K562 (cell line): ENCODE data around the gene PRKCSH. TPM values are rescaled to one million over a fixed set of nuclear protein-coding genes. Genes with fewer than 3 reads are reported as not detected.

Experiments
- ATF2 ChIP-seq: sonication (generic); formaldehyde crosslinking; IDR thresholded peaks from 2 replicates; pipeline ENCODE4 v1.8.1; 2022; ENCODE audit warnings: missing genetic modification reagents
- CLOCK ChIP-seq: fragments of 250-450 bp; sonication (Bioruptor Pico); IDR thresholded peaks from 2 replicates; pipeline ENCODE4 v1.4.0; 2020; ENCODE audit warnings: mild to moderate bottlenecking, moderate library complexity, borderline replicate concordance
- E2F6 ChIP-seq, 2 experiments: IDR thresholded peaks; 2 replicates each; pipeline ENCODE4 v1.6.1; 2011; ENCODE audit warnings: borderline replicate concordance in 1 of 2, control low read depth in 1 of 2, low read depth in 1 of 2, low read length in 1 of 2, mild to moderate bottlenecking in 1 of 2, mixed read lengths in 1 of 2, moderate library complexity in 1 of 2; ENCODE audit not compliant: insufficient read depth in 1 of 2, insufficient read length in 1 of 2, poor library complexity in 1 of 2, severe bottlenecking in 1 of 2; ENCODE audit errors: extremely low read depth in 1 of 2
- EWSR1 ChIP-seq: fragments of 450-650 bp; IDR thresholded peaks from 2 replicates; pipeline ENCODE4 v1.6.1; 2018; ENCODE audit warnings: borderline replicate concordance, mild to moderate bottlenecking, low read depth, moderate library complexity; ENCODE audit not compliant: partially characterized antibody
- FOXK2 ChIP-seq, 2 experiments: fragments of 450-650 bp; IDR thresholded peaks in 1 of 2; conservative IDR thresholded peaks in 1 of 2; 2 replicates each; pipeline ENCODE4 v1.6.1; 2016; ENCODE audit warnings: low read depth in 2 of 2, mild to moderate bottlenecking in 1 of 2
- HNRNPLL ChIP-seq: fragments of 200-400 bp; formaldehyde crosslinking; IDR thresholded peaks from 2 replicates; pipeline ENCODE4 v1.6.1; 2017; ENCODE audit warnings: low read length, low read depth, mild to moderate bottlenecking; ENCODE audit not compliant: poor library complexity, severe bottlenecking
- PATZ1 ChIP-seq: fragments of 250-450 bp; sonication (Bioruptor Pico); IDR thresholded peaks from 2 replicates; pipeline ENCODE4 v1.5.0; 2020; ENCODE audit warnings: mild to moderate bottlenecking, borderline replicate concordance
- RBM14 ChIP-seq: fragments of 200-400 bp; formaldehyde crosslinking; IDR thresholded peaks from 2 replicates; pipeline ENCODE4 v1.6.1; 2018; ENCODE audit warnings: low read depth, mild to moderate bottlenecking, low read length, moderate library complexity, borderline replicate concordance; ENCODE audit not compliant: insufficient read depth
- RFX5 ChIP-seq: IDR thresholded peaks from 2 replicates; pipeline ENCODE4 v1.6.1; 2011; ENCODE audit warnings: low read depth, mild to moderate bottlenecking, improper control_type of control experiment, low read length
- SMAD2 ChIP-seq: fragments of 150-350 bp; IDR thresholded peaks from 2 replicates; pipeline ENCODE4 v1.6.1; 2014; ENCODE audit warnings: low read depth, mild to moderate bottlenecking, low read length
- TAF9B ChIP-seq: fragments of 450-650 bp; IDR thresholded peaks from 2 replicates; pipeline ENCODE4 v1.6.1; 2018; ENCODE audit warnings: mild to moderate bottlenecking; ENCODE audit not compliant: partially characterized antibody
- polyA plus RNA-seq, 8 experiments: library from polyadenylated mRNA; depleted of rRNA in 4 of 8; stranded (reverse) in 5 of 8; unstranded in 3 of 8; fragments of >200 nt; fragmentation: Nextera tagmentation in 2 of 8; fragmentation: Illumina TruSeq in 1 of 8; extraction: Ambion mirVana in 2 of 8; extraction: Trizol in 1 of 8; gene quantifications; 2 replicates each; pipeline versions ENCODE4 v1.2.1 to v1.2.3, GENCODE V29; 2011 to 2014; ENCODE audit warnings: inconsistent platforms in 1 of 8, missing spikeins in 1 of 8
- total RNA-seq, 7 experiments: library from RNA; depleted of rRNA in 6 of 7; stranded (reverse); fragments of >200 nt in 6 of 7; fragmentation: Illumina TruSeq in 2 of 7; extraction: Trizol in 2 of 7; gene quantifications; 2 replicates each; pipeline versions ENCODE4 v1.2.1 to v1.2.3, GENCODE V29; 2011 to 2021; ENCODE audit warnings: low replicate concordance in 1 of 7
- TF ChIP-seq, protein P1 (sequence below): IDR thresholded peaks from 2 replicates; pipeline ENCODE4 v1.6.1; 2016; ENCODE audit warnings: missing genetic modification characterization, missing compliant biosample characterization

Gene PRKCSH
- total and polyA plus RNA-seq, 9 of the 15 experiments (the other 6 are each of a cell fraction or from before 2014, with no cell fraction given), result 2.3 to 297 (median 48.1) TPM

DNA sequence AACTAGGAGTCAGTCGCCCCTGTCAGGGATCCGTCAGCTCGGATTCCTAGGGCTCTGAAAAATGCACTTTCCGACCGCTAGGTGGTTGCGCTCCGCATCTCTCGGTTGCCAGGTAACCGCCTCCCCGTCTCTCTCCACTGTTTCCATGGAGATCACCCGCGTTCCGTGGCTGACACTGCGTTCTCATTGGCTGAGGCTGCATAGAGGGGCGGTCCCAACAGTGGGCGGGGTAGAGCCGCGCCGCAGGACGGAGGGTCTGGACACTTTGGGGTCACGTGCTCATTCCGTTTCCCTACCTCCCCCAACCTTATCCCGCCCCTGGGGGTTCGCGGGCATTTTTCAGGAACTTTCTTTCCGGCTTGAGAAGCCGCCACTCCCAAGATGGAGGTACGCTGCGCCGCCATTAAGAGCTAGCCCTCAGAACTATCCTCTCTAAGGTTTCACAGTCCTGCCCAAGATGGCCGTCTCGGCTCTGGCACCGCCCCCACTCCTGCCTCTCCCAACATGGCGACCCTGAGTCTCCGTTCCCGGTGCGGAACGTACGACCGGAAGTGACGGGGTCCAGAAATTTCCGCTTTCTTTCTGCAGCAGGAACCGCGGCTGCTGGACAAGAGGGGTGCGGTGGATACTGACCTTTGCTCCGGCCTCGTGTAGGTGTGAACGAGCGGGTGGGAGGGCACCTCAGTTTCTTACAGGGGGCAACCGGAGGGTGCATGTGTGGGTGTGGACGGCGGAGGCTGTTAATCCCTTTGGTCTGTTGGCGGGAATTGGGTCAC lies at the start of gene PRKCSH, which contains the start of gene ODAD3 (continued):
- peak in 1 of 2 experiments; percentile 16; a peak in 2 of 4 replicates for TF ChIP-seq FOXK2 (conservative IDR thresholded peaks at IDR 0.05 in 1 of 2, IDR thresholded peaks at IDR 0.05 in 1 of 2; ENCODE audit: low read depth in 2 of 2)
- TF ChIP-seq SMAD2, result no peak
- TF ChIP-seq EWSR1, result no peak
- TF ChIP-seq CLOCK (CRISPR knock-in tag), result no peak
- no peak for TF ChIP-seq TAF9B
- no peak for TF ChIP-seq RFX5
- TF ChIP-seq, protein P1, sequence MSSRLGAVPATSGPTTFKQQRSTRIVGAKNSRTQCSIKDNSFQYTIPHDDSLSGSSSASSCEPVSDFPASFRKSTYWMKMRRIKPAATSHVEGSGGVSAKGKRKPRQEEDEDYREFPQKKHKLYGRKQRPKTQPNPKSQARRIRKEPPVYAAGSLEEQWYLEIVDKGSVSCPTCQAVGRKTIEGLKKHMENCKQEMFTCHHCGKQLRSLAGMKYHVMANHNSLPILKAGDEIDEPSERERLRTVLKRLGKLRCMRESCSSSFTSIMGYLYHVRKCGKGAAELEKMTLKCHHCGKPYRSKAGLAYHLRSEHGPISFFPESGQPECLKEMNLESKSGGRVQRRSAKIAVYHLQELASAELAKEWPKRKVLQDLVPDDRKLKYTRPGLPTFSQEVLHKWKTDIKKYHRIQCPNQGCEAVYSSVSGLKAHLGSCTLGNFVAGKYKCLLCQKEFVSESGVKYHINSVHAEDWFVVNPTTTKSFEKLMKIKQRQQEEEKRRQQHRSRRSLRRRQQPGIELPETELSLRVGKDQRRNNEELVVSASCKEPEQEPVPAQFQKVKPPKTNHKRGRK (tag), result no peak
- no peak for TF ChIP-seq ATF2 (CRISPR knock-in tag)
- no peak for TF ChIP-seq RBM14
- peak in 1 of 2 experiments; percentile 9 for TF ChIP-seq E2F6 (IDR thresholded peaks at IDR 0.05; ENCODE audit: borderline replicate concordance in 1 of 2, extremely low read depth in 1 of 2, insufficient read depth in 1 of 2, insufficient read length in 1 of 2, low read depth in 1 of 2, low read length in 1 of 2, poor library complexity in 1 of 2, severe bottlenecking in 1 of 2)
- peak; percentile 44 for TF ChIP-seq HNRNPLL
- TF ChIP-seq PATZ1, result no peak
